Colonic mucosa (tissue), 4 donors: Measurements from ENCODE around the gene PDCD4. TPM values are rescaled to one million over a fixed set of nuclear protein-coding genes. Genes with fewer than 3 reads are reported as not detected.

Source experiments
- DNase-seq: peaks from one replicate; pipeline ENCODE4 v3.0.0-alpha.2; 2020
- H3K27ac ChIP-seq: fragments of 200-600 bp; one replicate; pipeline ENCODE4 v1.8.0; 2021
- H3K27me3 ChIP-seq: fragments of 200-600 bp; one replicate; pipeline ENCODE4 v1.8.0; 2021
- H3K36me3 ChIP-seq: fragments of 200-600 bp; one replicate; pipeline ENCODE4 v1.8.0; 2021
- H3K4me1 ChIP-seq: fragments of 200-600 bp; one replicate; pipeline ENCODE4 v1.8.0; 2021; ENCODE audit warnings: mild to moderate bottlenecking
- H3K4me3 ChIP-seq: fragments of 200-600 bp; one replicate; pipeline ENCODE4 v1.8.0; 2021
- H3K9ac ChIP-seq, 2 donors: one replicate each; pipeline ENCODE4 v1.7.0; 2013; ENCODE audit warnings: control low read depth in 2 of 2, low read depth in 2 of 2, low read length in 2 of 2
- H3K9me3 ChIP-seq: fragments of 200-600 bp; one replicate; pipeline ENCODE4 v1.8.0; 2021
- CTCF ChIP-seq: fragments of 200-600 bp; IDR thresholded peaks from one replicate; pipeline ENCODE4 v1.8.0; 2022; ENCODE audit warnings: antibody characterized with exemption, mild to moderate bottlenecking
- intact Hi-C: fragments of 100-400 bp; cut with DNase I; formaldehyde crosslinking; loops from one replicate; pipeline ENCODE4 v1.14.1; 2022
- total RNA-seq, 2 donors: library from RNA; stranded (reverse); fragmentation: NEBNext Ultra II Directional in 1 of 2; extraction: Animal tissue kit (Norgen Biotek cat#: 25700) in 1 of 2; gene quantifications; one replicate each; pipeline ENCODE4 v1.2.1, GENCODE V29; 2021
- donor health status: healthy.
- donor health status: DM: no; HTN: no; CAD: no.
- donor health status: DM: no; HTN: no; CAD: no.

The PDCD4 gene
- total RNA-seq, 2 donors from 2014 or later = 397 to 463 TPM

- peak; percentile 41 for DNase-seq
- Histone ChIP-seq H3K9me3 (no peaks in the 10 kb centered on the region), H3K27me3 (no peaks in the 10 kb centered on the region), H3K4me3 (no peak overlapping the region), H3K36me3 (no peaks in the 10 kb centered on the region), H3K27ac (peak overlapping the region; percentile 10), H3K4me1 (peaks cover 15% of the 10 kb centered on the region), H3K9ac (no peak overlapping the region)
- intact Hi-C loops = no loop called here
- no peak for TF ChIP-seq CTCF
Measured at GRCh38 chr10:110852947-110853346, 18.8 kb upstream of the PDCD4 start.

- Histone ChIP-seq H3K27me3 (no peaks in the 10 kb centered on the region), H3K4me1 (peaks cover 17% of the 10 kb centered on the region), H3K9me3 (no peaks in the 10 kb centered on the region), H3K9ac (no peak overlapping the region), H3K27ac (no peak overlapping the region), H3K36me3 (no peaks in the 10 kb centered on the region), H3K4me3 (no peak overlapping the region)
- no peak for TF ChIP-seq CTCF
- no peak for DNase-seq
- intact Hi-C loops = no loop called here
Measured at GRCh38 chr10:110853921-110854605, 17.7 kb upstream of the PDCD4 start.

- DNase-seq = peak; percentile 79
- Histone ChIP-seq H3K36me3 (no peaks in the 10 kb centered on the region), H3K9me3 (no peaks in the 10 kb centered on the region), H3K9ac (peak overlapping the region in 1 of 2 donors; percentile 72), H3K4me1 (peaks cover 36% of the 10 kb centered on the region), H3K4me3 (no peak overlapping the region), H3K27me3 (no peaks in the 10 kb centered on the region), H3K27ac (peak overlapping the region; percentile 93)
- no peak for TF ChIP-seq CTCF
- intact Hi-C loops = no loop called here
Measured at GRCh38 chr10:110857265-110858171, 14.2 kb upstream of the PDCD4 start.

- DNase-seq = peak; percentile 69
- H3K36me3 ChIP-seq = no peaks in the 10 kb centered on the region
- H3K9me3 ChIP-seq = no peaks in the 10 kb centered on the region
- H3K27ac ChIP-seq = peak overlapping the region; percentile 93
- TF ChIP-seq CTCF = no peak
- H3K4me3 ChIP-seq = no peak overlapping the region
- H3K9ac ChIP-seq = peak overlapping the region in 1 of 2 donors; percentile 72
- intact Hi-C loops = no loop called here
- H3K4me1 ChIP-seq = peaks cover 31% of the 10 kb centered on the region
- no peaks in the 10 kb centered on the region for H3K27me3 ChIP-seq
Measured at GRCh38 chr10:110858297-110858934, 13.3 kb upstream of the PDCD4 start.

- peak overlapping the region; percentile 93 for H3K27ac ChIP-seq
- H3K9ac ChIP-seq = peak overlapping the region; percentile 26 to 88
- intact Hi-C loops = no loop called here
- TF ChIP-seq CTCF = no peak
- H3K9me3 ChIP-seq = no peaks in the 10 kb centered on the region
- peak; percentile 21 for DNase-seq
- peaks cover 31% of the 10 kb centered on the region for H3K4me1 ChIP-seq
- no peaks in the 10 kb centered on the region for H3K36me3 ChIP-seq
- no peak overlapping the region for H3K4me3 ChIP-seq
- H3K27me3 ChIP-seq = no peaks in the 10 kb centered on the region
Measured at GRCh38 chr10:110859206-110859972, 12.3 kb upstream of the PDCD4 start.
